Pancreas (tissue), 10 donors: ENCODE results near the gene DGKD. TPM values are rescaled to one million over a fixed set of nuclear protein-coding genes. Genes with fewer than 3 reads are reported as not detected.

ENCODE experiments used
- ATAC-seq, 4 donors: fragments of 200-7000 bp; cut with Tn5 transposase; one replicate each; pipeline versions ENCODE4 v1.8.0 to v1.9.1; 2020; ENCODE audit warnings: mild to moderate bottlenecking in 4 of 4, moderate library complexity in 4 of 4
- DNase-seq, 6 donors: peaks; one replicate each; pipeline ENCODE4 v3.0.0-alpha.2; 2020
- FAIRE-seq: peaks from 2 replicates; lab custom pipeline; 2012; peaks lifted over from hg19 to GRCh38; lab: Jason Lieb, UNC
- H3K27ac ChIP-seq, 4 donors: fragments of 200-600 bp; sonication (generic); 1 replicate in 3 of 4; 2 replicates in 1 of 4; pipeline versions ENCODE4 v1.5.0 to v1.8.0; 2020
- H3K27me3 ChIP-seq, 4 donors: fragments of 200-600 bp; one replicate each; pipeline ENCODE4 v1.8.0; 2021
- H3K36me3 ChIP-seq, 3 donors: fragments of 200-600 bp; sonication (generic) in 1 of 3; one replicate each; pipeline versions ENCODE4 v1.5.0 to v1.8.0; 2020 to 2021
- H3K4me1 ChIP-seq, 3 donors: fragments of 200-600 bp; one replicate each; pipeline ENCODE4 v1.8.0; 2021
- H3K4me3 ChIP-seq, 4 donors: fragments of 200-600 bp; sonication (generic) in 2 of 4; one replicate each; pipeline versions ENCODE4 v1.5.0 to v1.8.0; 2020 to 2021
- H3K9me3 ChIP-seq, 4 donors: fragments of 200-600 bp; one replicate each; pipeline ENCODE4 v1.8.0; 2021
- CTCF ChIP-seq, 4 donors: fragments of 200-600 bp; sonication (generic) in 3 of 4; IDR thresholded peaks; one replicate each; pipeline versions ENCODE4 v1.5.0 to v1.8.0; 2021; ENCODE audit warnings: antibody characterized with exemption in 4 of 4
- WGBS, 2 donors: extraction: QIAGEN DNeasy Blood & Tissue Kit; methylation state at CpG; one replicate each; pipeline ENCODE4 v1.1.7; 2013; 5-methylcytosine and 5-hydroxymethylcytosine counted together
- intact Hi-C, 3 donors: fragments of 100-400 bp; cut with DNase I; formaldehyde crosslinking; loops; one replicate each; pipeline versions ENCODE4 v1.11.1 to v1.14.2; 2022
- polyA plus RNA-seq, 2 donors: library from polyadenylated mRNA; stranded (reverse); fragments of 200-250 nt; gene quantifications; one replicate each; pipeline ENCODE4 v1.2.3, GENCODE V29; 2013
- total RNA-seq, 6 donors: library from RNA; stranded (reverse); fragmentation: NEBNext Ultra II Directional in 4 of 6; extraction: Animal tissue kit (Norgen Biotek cat#: 25700) in 4 of 6; gene quantifications; one replicate each; pipeline versions ENCODE4 v1.2.1 to v1.2.4, GENCODE V29; 2021 to 2023
- donor health status: healthy with polysubstance abuse.
- donor health status: DM: no; HTN: no; CAD: no; lungs with moderate emphysema.
- donor health status: DM: no; HTN: no; CAD: no.
- donor health status: control.
- donor health status: control.
- donor health status: Bipolar disorder and iron deficiency.
- donor health status: DM: yes; HTN: yes; CAD: no.
- donor health status: DM: no; HTN: no; CAD: no.
- donor health status: DM: no; HTN: no; CAD: no.
- donor health status: DM: yes; HTN: yes; CAD: no.

DGKD gene
- total and polyA plus RNA-seq, 8 donors: 6.7 to 16.3 (median 8.9) TPM

GRCh38 chr2:233458031-233458610 is 103.8 kb downstream of the DGKD start:
- DNase-seq: peak in 1 of 6 donors; percentile 47
- Histone ChIP-seq H3K27ac (no peak overlapping the region), H3K9me3 (no peaks in the 10 kb centered on the region), H3K4me3 (no peak overlapping the region), H3K27me3 (no peaks in the 10 kb centered on the region), H3K4me1 (no peaks in the 10 kb centered on the region), H3K36me3 (peaks cover 0 to 16% (median 3%) of the 10 kb centered on the region in 3 donors)
- FAIRE-seq: no peak
- WGBS, 2 donors: 94 to 96% methylated on average over 19 to 20 of the region's 20 CpGs
- TF ChIP-seq CTCF (IDR thresholded peaks at IDR 0.05): no peak
- ATAC-seq: no peak
- intact Hi-C loops: no loop called here

- Histone ChIP-seq H3K36me3 (peaks cover 0 to 14% (median 3%) of the 10 kb centered on the region in 3 donors), H3K4me3 (no peak overlapping the region), H3K27me3 (no peaks in the 10 kb centered on the region), H3K9me3 (no peaks in the 10 kb centered on the region), H3K27ac (no peak overlapping the region), H3K4me1 (no peaks in the 10 kb centered on the region)
- TF ChIP-seq CTCF (IDR thresholded peaks at IDR 0.05): no peak
- DNase-seq: peak in 1 of 6 donors; percentile 28
- WGBS, 2 donors: 91 to 95% methylated on average over 8 of the region's 8 CpGs
- intact Hi-C loops: no loop called here
- no peak for ATAC-seq
- no peak for FAIRE-seq
Observed at GRCh38 chr2:233458826-233459225, 104.5 kb downstream of the DGKD start.

- Histone ChIP-seq H3K36me3 (peaks cover 0 to 10% (median 3%) of the 10 kb centered on the region in 3 donors), H3K27ac (no peak overlapping the region), H3K9me3 (no peaks in the 10 kb centered on the region), H3K27me3 (no peaks in the 10 kb centered on the region), H3K4me1 (no peaks in the 10 kb centered on the region), H3K4me3 (no peak overlapping the region)
- 95 to 97% methylated on average over 10 of the region's 10 CpGs for WGBS, 2 donors
- FAIRE-seq: no peak
- no peak for TF ChIP-seq CTCF (IDR thresholded peaks at IDR 0.05)
- no peak for ATAC-seq
- DNase-seq: peak in 1 of 6 donors; percentile 33
- intact Hi-C loops: no loop called here
Observed at GRCh38 chr2:233459426-233459825, 105.1 kb downstream of the DGKD start.

- ATAC-seq: peak; percentile 43 to 72 (median 58)
- Histone ChIP-seq H3K36me3 (peaks cover 0 to 10% (median 0%) of the 10 kb centered on the region in 3 donors), H3K4me3 (no peak overlapping the region), H3K4me1 (no peaks in the 10 kb centered on the region), H3K27ac (no peak overlapping the region), H3K9me3 (no peaks in the 10 kb centered on the region), H3K27me3 (no peaks in the 10 kb centered on the region)
- intact Hi-C loops: no loop called here
- DNase-seq: peak in 1 of 6 donors; percentile 65
- no peak for TF ChIP-seq CTCF (IDR thresholded peaks at IDR 0.05)
- no peak for FAIRE-seq
- 70% methylated on average over 32 of the region's 32 CpGs for WGBS, 2 donors
Observed at GRCh38 chr2:233460726-233461441, 106.6 kb downstream of the DGKD start.

DNA sequence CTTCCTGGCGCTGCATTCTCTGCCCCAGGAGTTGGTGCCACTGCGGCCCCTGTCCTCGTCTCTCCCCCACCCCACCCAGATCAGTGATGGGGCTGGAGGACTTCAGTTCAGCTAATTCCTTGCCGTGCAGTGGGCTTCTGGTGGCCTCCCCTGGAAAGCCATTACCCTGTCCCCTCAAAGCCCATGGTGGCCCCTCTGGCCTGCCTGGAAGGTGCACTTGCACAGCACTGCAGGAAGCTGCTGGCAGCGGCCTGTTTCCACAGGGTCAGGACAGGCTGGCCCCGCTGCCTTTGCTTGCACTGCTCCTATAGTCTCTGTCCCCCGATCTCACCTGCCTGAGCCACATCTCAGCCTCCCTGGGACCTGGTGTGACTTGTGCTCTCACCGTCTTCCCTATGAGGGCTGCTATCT is 107.2 kb downstream of the DGKD start:
- ATAC-seq: peak in 1 of 4 donors; percentile 12
- Histone ChIP-seq H3K27me3 (no peaks in the 10 kb centered on the region), H3K9me3 (no peaks in the 10 kb centered on the region), H3K27ac (no peak overlapping the region), H3K36me3 (peaks cover 0 to 5% (median 0%) of the 10 kb centered on the region in 3 donors), H3K4me3 (no peak overlapping the region), H3K4me1 (no peaks in the 10 kb centered on the region)
- peak in 1 of 6 donors; percentile 51 for DNase-seq
- 95% methylated on average over 8 of the region's 8 CpGs for WGBS, 2 donors
- TF ChIP-seq CTCF (IDR thresholded peaks at IDR 0.05): no peak
- no peak for FAIRE-seq
- intact Hi-C loops: no loop called here
